CD1c-positive myeloid dendritic cell (primary cell): ENCODE measurements around the gene AKR7A2.

Experiments
- DNase-seq: peaks from one replicate; pipeline ENCODE4 v3.0.0-alpha.2; 2016; ENCODE audit errors: extremely low spot score

AKR7A2 gene

GRCh38 chr1:19311931-19312781 lies at the start of gene AKR7A2, which contains the start of gene SLC66A1:
AKR7A2 (minus strand) TSS chr1:19312144; CDS start chr1:19312124, 20 bp downstream.
SLC66A1 (plus strand) TSS chr1:19312326; CDS start chr1:19317678, 5,352 bp downstream.
- peak; percentile 98 for DNase-seq

- no peak for DNase-seq
These were observed 49.1 kb upstream of the AKR7A2 start for GRCh38 chr1:19360843-19361610.

- no peak for DNase-seq
These were observed 48.5 kb upstream of the AKR7A2 start for GRCh38 chr1:19360432-19360831.

GRCh38 chr1:19360016-19360415 lies 48.1 kb upstream of the AKR7A2 start:
- DNase-seq = no peak

- DNase-seq = no peak
These were observed 47.4 kb upstream of the AKR7A2 start for GRCh38 chr1:19359357-19359756.

- no peak for DNase-seq
These were observed 46.8 kb upstream of the AKR7A2 start for GRCh38 chr1:19358710-19359109.

GRCh38 chr1:19357299-19357986 lies 45.5 kb upstream of the AKR7A2 start:
- no peak for DNase-seq

- DNase-seq = no peak
These were observed 44.3 kb upstream of the AKR7A2 start for GRCh38 chr1:19356266-19356665.

GRCh38 chr1:19354531-19354981 lies 42.6 kb upstream of the AKR7A2 start:
- no peak for DNase-seq

GRCh38 chr1:19353596-19353995 lies 41.7 kb upstream of the AKR7A2 start:
- DNase-seq = no peak

- no peak for DNase-seq
These were observed 40.9 kb upstream of the AKR7A2 start for GRCh38 chr1:19352839-19353238.

GRCh38 chr1:19351873-19352272 lies 39.9 kb upstream of the AKR7A2 start:
- no peak for DNase-seq

- no peak for DNase-seq
These were observed 38.6 kb upstream of the AKR7A2 start for GRCh38 chr1:19350566-19350965.

GRCh38 chr1:19349999-19350398 lies 38.1 kb upstream of the AKR7A2 start:
- no peak for DNase-seq

GRCh38 chr1:19348441-19349198 lies 36.7 kb upstream of the AKR7A2 start:
- DNase-seq = no peak

- peak; percentile 65 for DNase-seq
These were observed 35.7 kb upstream of the AKR7A2 start for GRCh38 chr1:19347533-19348172.

GRCh38 chr1:19346026-19346425 lies 34.1 kb upstream of the AKR7A2 start:
- peak; percentile 58 for DNase-seq

GRCh38 chr1:19345391-19345790 lies 33.4 kb upstream of the AKR7A2 start:
- DNase-seq = no peak

GRCh38 chr1:19344831-19345230 lies 32.9 kb upstream of the AKR7A2 start:
- DNase-seq = no peak

GRCh38 chr1:19344372-19344810 lies 32.4 kb upstream of the AKR7A2 start:
- DNase-seq = peak; percentile 41
